ENCODE data around the gene IP6K1.
"Not testable (repeated sequence)": the region's sequence is repeated elsewhere in the genome, so short reads cannot be mapped to it uniquely, and the experiment has no call there.

Gene IP6K1

GRCh38 chr3:49786357-49787181, at the start of gene IP6K1:
Gene IP6K1, minus strand, starts transcription at chr3:49786542. Its CDS starts 38,502 bp downstream, at chr3:49748040.
- DNase-seq, result peak; percentile 100

- DNase-seq, result no peak
Observed at GRCh38 chr3:49831341-49831740, 45.0 kb upstream of the IP6K1 start.

GRCh38 chr3:49826016-49826415, 39.7 kb upstream of the IP6K1 start:
- no peak for DNase-seq

GRCh38 chr3:49823131-49823530, 36.8 kb upstream of the IP6K1 start:
- DNase-seq, result not testable (repeated sequence)

- DNase-seq, result peak; percentile 94
Observed at GRCh38 chr3:49813497-49814174, 27.3 kb upstream of the IP6K1 start, which contains the start of gene UBA7. Gene UBA7, minus strand, starts transcription at chr3:49813953. Its CDS starts 166 bp downstream, at chr3:49813787.

- DNase-seq, result no peak
Observed at GRCh38 chr3:49812916-49813496, 26.7 kb upstream of the IP6K1 start.

- peak; percentile 52 for DNase-seq
Observed at GRCh38 chr3:49807431-49808114, 21.2 kb upstream of the IP6K1 start.

- DNase-seq, result no peak
Observed at GRCh38 chr3:49806850-49807249, 20.5 kb upstream of the IP6K1 start.

- peak; percentile 90 for DNase-seq
Observed at GRCh38 chr3:49805897-49806701, 19.8 kb upstream of the IP6K1 start.

GRCh38 chr3:49805367-49805782, 19.0 kb upstream of the IP6K1 start:
- peak; percentile 99 for DNase-seq

GRCh38 chr3:49804141-49805041, 18.0 kb upstream of the IP6K1 start:
- DNase-seq, result no peak

- peak; percentile 59 for DNase-seq
Observed at GRCh38 chr3:49803465-49804140, 17.3 kb upstream of the IP6K1 start.

- peak; percentile 83 for DNase-seq
Observed at GRCh38 chr3:49802719-49803464, 16.6 kb upstream of the IP6K1 start, which contains the start of gene INKA1. Gene INKA1, plus strand, starts transcription at chr3:49803261. Its CDS starts 132 bp downstream, at chr3:49803393.

- no peak for DNase-seq
Observed at GRCh38 chr3:49801160-49801559, 14.8 kb upstream of the IP6K1 start.

- DNase-seq, result peak; percentile 59
Observed at GRCh38 chr3:49799761-49800160, 13.4 kb upstream of the IP6K1 start, which contains the start of gene CDHR4. Gene CDHR4, minus strand, starts transcription at chr3:49799873. Its CDS starts 61 bp downstream, at chr3:49799812.

GRCh38 chr3:49799105-49799504, 12.8 kb upstream of the IP6K1 start:
- no peak for DNase-seq

- no peak for DNase-seq
Observed at GRCh38 chr3:49794926-49795905, 8.9 kb upstream of the IP6K1 start.

GRCh38 chr3:49794431-49794830, 8.1 kb upstream of the IP6K1 start:
- DNase-seq, result no peak

Data from fibroblast of upper back skin (primary cell).